Neural cell (in vitro differentiated cells): ENCODE results near the gene ATP6V1B1. TPM values are rescaled to one million over a fixed set of nuclear protein-coding genes. Genes with fewer than 3 reads are reported as not detected.

Experiments
- H2AFZ ChIP-seq: fragments of 200-600, 300-800 bp; sonication (generic), shearing (Covaris generic); 2 replicates; pipeline ENCODE4 v1.6.0; 2014; ENCODE audit warnings: low read depth, mild to moderate bottlenecking, antibody characterized with exemption, low read length, moderate library complexity
- H3F3A ChIP-seq: fragments of 200-600 bp; shearing (Covaris generic); 2 replicates; pipeline ENCODE4 v1.6.1; 2016; ENCODE audit warnings: mild to moderate bottlenecking, moderate library complexity, mixed read lengths, antibody characterized with exemption, low read length; ENCODE audit not compliant: insufficient read depth, poor library complexity, severe bottlenecking
- H3K27ac ChIP-seq: fragments of 200-600, 300-800 bp; sonication (generic), shearing (Covaris generic); 2 replicates; pipeline ENCODE4 v1.5.1; 2014; ENCODE audit warnings: mild to moderate bottlenecking, low read length, moderate library complexity
- H3K27me3 ChIP-seq: fragments of 300-800, 200-600 bp; sonication (generic), shearing (Covaris generic); 2 replicates; pipeline ENCODE4 v1.6.0; 2014; ENCODE audit warnings: mild to moderate bottlenecking, low read depth, low read length, moderate library complexity; ENCODE audit not compliant: insufficient read depth
- H3K36me3 ChIP-seq: fragments of 300-800, 200-600 bp; sonication (generic), shearing (Covaris generic); 2 replicates; pipeline ENCODE4 v1.5.1; 2014; ENCODE audit warnings: mild to moderate bottlenecking, antibody characterized with exemption, low read length, moderate library complexity; ENCODE audit not compliant: insufficient read depth
- H3K4me2 ChIP-seq: fragments of 300-800, 200-600 bp; sonication (generic), shearing (Covaris generic); 2 replicates; pipeline ENCODE4 v1.6.0; 2014; ENCODE audit warnings: mild to moderate bottlenecking, low read length
- H3K4me3 ChIP-seq: fragments of 300-800, 200-600 bp; sonication (generic), shearing (Covaris generic); 2 replicates; pipeline ENCODE4 v1.5.1; 2014; ENCODE audit warnings: mild to moderate bottlenecking, low read length, moderate library complexity
- H3K79me2 ChIP-seq: fragments of 200-600 bp; shearing (Covaris generic); replicated peaks from 2 replicates; pipeline ENCODE4 v1.6.0; 2014; ENCODE audit warnings: mild to moderate bottlenecking, low read length, moderate library complexity; ENCODE audit not compliant: insufficient read depth
- H3K9ac ChIP-seq: fragments of 300-800, 200-600 bp; sonication (generic), shearing (Covaris generic); 2 replicates; pipeline ENCODE4 v1.6.1; 2016; ENCODE audit warnings: mild to moderate bottlenecking, low read length, mixed read lengths
- H3K9me2 ChIP-seq: fragments of 200-600 bp; shearing (Covaris generic); 2 replicates; pipeline ENCODE4 v1.6.1; 2016; ENCODE audit warnings: mild to moderate bottlenecking, low read length, mixed read lengths; ENCODE audit not compliant: insufficient read depth
- H3K9me3 ChIP-seq: fragments of 200-600, 300-800 bp; sonication (generic), shearing (Covaris generic); 2 replicates; pipeline ENCODE4 v1.6.1; 2016; ENCODE audit warnings: mild to moderate bottlenecking, mixed run types, low read length, moderate library complexity, mixed read lengths
- H4K20me1 ChIP-seq: fragments of 200-600 bp; shearing (Covaris generic); 2 replicates; pipeline ENCODE4 v1.6.1; 2016; ENCODE audit warnings: mild to moderate bottlenecking, mixed run types; ENCODE audit not compliant: insufficient read depth
- MXI1 ChIP-seq: fragments of 450-650 bp; conservative IDR thresholded peaks from 2 replicates; pipeline ENCODE4 v1.6.1; 2014; ENCODE audit warnings: antibody characterized with exemption, mild to moderate bottlenecking; ENCODE audit not compliant: poor library complexity, severe bottlenecking
- POLR2AphosphoS5 ChIP-seq: IDR thresholded peaks from 2 replicates; pipeline ENCODE4 v1.6.1; 2012
- RAD21 ChIP-seq: fragments of 450-650 bp; conservative IDR thresholded peaks from 2 replicates; pipeline ENCODE4 v1.6.1; 2014; ENCODE audit warnings: antibody characterized with exemption, mild to moderate bottlenecking, moderate library complexity
- SMC3 ChIP-seq: fragments of 450-650 bp; conservative IDR thresholded peaks from 2 replicates; pipeline ENCODE4 v1.6.1; 2014; ENCODE audit warnings: antibody characterized with exemption, mild to moderate bottlenecking, moderate library complexity; ENCODE audit not compliant: poor library complexity
- polyA plus RNA-seq: library from polyadenylated mRNA; depleted of rRNA; stranded (reverse); fragments of >200 nt; gene quantifications from 2 replicates; pipeline ENCODE4 v1.2.3, GENCODE V29; 2014
- TF ChIP-seq, protein P1 (sequence below): fragments of 450-650 bp; IDR thresholded peaks from 2 replicates; pipeline ENCODE4 v1.5.1; 2014; ENCODE audit warnings: antibody characterized with exemption, mild to moderate bottlenecking, moderate library complexity; ENCODE audit not compliant: poor library complexity, severe bottlenecking
- TF ChIP-seq, protein P2 (sequence below): IDR thresholded peaks from 2 replicates; pipeline ENCODE4 v1.6.1; 2012; ENCODE audit warnings: borderline replicate concordance

The ATP6V1B1 gene
- polyA plus RNA-seq, 1 donor from 2014 or later = 0.12 TPM

- Histone ChIP-seq H3K4me3 (no peak overlapping the region), H3K36me3 (no peaks in the 10 kb centered on the region), H3K27me3 (peaks cover 100% of the 10 kb centered on the region), H3K9me3 (peaks cover 4% of the 10 kb centered on the region), H3K27ac (no peak overlapping the region), H3K79me2 (no peaks in the 10 kb centered on the region), H3F3A (no peaks in the 10 kb centered on the region), H3K4me2 (no peak overlapping the region), H3K9me2 (no peaks in the 10 kb centered on the region), H2AFZ (no peak overlapping the region), H3K9ac (no peak overlapping the region), H4K20me1 (no peaks in the 10 kb centered on the region)
- TF ChIP-seq RAD21 = no peak
- TF ChIP-seq POLR2AphosphoS5 = no peak
- TF ChIP-seq SMC3 = no peak
- TF ChIP-seq, protein P1, sequence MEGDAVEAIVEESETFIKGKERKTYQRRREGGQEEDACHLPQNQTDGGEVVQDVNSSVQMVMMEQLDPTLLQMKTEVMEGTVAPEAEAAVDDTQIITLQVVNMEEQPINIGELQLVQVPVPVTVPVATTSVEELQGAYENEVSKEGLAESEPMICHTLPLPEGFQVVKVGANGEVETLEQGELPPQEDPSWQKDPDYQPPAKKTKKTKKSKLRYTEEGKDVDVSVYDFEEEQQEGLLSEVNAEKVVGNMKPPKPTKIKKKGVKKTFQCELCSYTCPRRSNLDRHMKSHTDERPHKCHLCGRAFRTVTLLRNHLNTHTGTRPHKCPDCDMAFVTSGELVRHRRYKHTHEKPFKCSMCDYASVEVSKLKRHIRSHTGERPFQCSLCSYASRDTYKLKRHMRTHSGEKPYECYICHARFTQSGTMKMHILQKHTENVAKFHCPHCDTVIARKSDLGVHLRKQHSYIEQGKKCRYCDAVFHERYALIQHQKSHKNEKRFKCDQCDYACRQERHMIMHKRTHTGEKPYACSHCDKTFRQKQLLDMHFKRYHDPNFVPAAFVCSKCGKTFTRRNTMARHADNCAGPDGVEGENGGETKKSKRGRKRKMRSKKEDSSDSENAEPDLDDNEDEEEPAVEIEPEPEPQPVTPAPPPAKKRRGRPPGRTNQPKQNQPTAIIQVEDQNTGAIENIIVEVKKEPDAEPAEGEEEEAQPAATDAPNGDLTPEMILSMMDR = no peak
- TF ChIP-seq, protein P2, sequence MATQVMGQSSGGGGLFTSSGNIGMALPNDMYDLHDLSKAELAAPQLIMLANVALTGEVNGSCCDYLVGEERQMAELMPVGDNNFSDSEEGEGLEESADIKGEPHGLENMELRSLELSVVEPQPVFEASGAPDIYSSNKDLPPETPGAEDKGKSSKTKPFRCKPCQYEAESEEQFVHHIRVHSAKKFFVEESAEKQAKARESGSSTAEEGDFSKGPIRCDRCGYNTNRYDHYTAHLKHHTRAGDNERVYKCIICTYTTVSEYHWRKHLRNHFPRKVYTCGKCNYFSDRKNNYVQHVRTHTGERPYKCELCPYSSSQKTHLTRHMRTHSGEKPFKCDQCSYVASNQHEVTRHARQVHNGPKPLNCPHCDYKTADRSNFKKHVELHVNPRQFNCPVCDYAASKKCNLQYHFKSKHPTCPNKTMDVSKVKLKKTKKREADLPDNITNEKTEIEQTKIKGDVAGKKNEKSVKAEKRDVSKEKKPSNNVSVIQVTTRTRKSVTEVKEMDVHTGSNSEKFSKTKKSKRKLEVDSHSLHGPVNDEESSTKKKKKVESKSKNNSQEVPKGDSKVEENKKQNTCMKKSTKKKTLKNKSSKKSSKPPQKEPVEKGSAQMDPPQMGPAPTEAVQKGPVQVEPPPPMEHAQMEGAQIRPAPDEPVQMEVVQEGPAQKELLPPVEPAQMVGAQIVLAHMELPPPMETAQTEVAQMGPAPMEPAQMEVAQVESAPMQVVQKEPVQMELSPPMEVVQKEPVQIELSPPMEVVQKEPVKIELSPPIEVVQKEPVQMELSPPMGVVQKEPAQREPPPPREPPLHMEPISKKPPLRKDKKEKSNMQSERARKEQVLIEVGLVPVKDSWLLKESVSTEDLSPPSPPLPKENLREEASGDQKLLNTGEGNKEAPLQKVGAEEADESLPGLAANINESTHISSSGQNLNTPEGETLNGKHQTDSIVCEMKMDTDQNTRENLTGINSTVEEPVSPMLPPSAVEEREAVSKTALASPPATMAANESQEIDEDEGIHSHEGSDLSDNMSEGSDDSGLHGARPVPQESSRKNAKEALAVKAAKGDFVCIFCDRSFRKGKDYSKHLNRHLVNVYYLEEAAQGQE = no peak
- TF ChIP-seq MXI1 = no peak
Observed at GRCh38 chr2:70895998-70896764, 39.5 kb upstream of the ATP6V1B1 start.

- TF ChIP-seq, protein P2 = no peak
- TF ChIP-seq RAD21 = no peak
- no peak for TF ChIP-seq SMC3
- no peak for TF ChIP-seq POLR2AphosphoS5
- Histone ChIP-seq H4K20me1 (no peaks in the 10 kb centered on the region), H3K9ac (no peak overlapping the region), H3K9me2 (no peaks in the 10 kb centered on the region), H3K27me3 (peaks cover 100% of the 10 kb centered on the region), H3K27ac (no peak overlapping the region), H3K4me2 (no peak overlapping the region), H3K9me3 (peaks cover 4% of the 10 kb centered on the region), H2AFZ (no peak overlapping the region), H3K36me3 (no peaks in the 10 kb centered on the region), H3F3A (no peaks in the 10 kb centered on the region), H3K4me3 (no peak overlapping the region), H3K79me2 (no peaks in the 10 kb centered on the region)
Observed at GRCh38 chr2:70896765-70897202, 38.9 kb upstream of the ATP6V1B1 start.
